Measurements from ENCODE around the gene MLH3. TPM values are rescaled to one million over a fixed set of nuclear protein-coding genes. Genes with fewer than 3 reads are reported as not detected.

Gene MLH3
- polyA plus RNA-seq, 1 of the 3 experiments (the other 2 are of a cell fraction): 3.8 TPM

DNA sequence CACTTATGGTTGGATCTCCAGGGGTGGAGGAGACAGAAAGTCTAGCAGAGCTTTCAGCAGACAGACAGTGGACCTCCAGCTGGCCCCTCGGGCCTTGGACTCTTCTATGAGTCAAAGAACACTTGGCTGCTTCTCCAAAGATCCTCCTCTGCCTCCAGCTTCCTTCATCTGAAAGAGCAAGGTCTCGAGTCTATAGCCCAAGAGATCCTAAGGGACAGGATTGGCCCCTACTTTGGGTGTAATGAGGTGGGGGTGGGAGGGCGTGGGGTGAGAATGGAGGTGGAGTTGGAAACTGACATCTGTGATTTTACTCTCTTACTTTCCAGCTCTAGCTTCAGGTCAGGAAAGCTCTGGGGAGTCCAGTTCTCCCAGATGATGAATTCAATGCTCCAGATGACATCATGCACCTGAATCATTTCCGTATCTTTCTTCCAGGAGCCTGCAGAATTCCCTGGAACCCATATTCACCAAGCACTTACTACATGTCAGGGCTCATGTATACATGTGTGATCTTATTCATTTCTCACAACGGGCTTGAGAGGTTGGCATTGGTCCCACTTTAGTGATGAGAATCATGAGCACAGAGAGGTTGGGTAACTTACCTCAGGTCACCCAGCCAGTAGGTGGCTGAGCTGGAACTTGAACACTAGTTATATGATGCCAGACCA, 85.6 kb downstream of the MLH3 start:
- Histone ChIP-seq H3K79me2 (ENCODE audit: insufficient read depth) (no peaks in the 10 kb centered on the region), H4K20me1 (ENCODE audit: insufficient read depth) (no peaks in the 10 kb centered on the region), H3K4me1 (ENCODE audit: control insufficient read depth in 1 of 2, insufficient read depth in 2 of 2, low read depth in 1 of 2, low read length in 1 of 2) (peaks cover 0 to 16% of the 10 kb centered on the region in 2 experiments; a peak in 1 of 4 replicates), H3K9me2 (no peaks in the 10 kb centered on the region), H3K27ac (ENCODE audit: low read depth in 2 of 2, low read length in 1 of 2) (peak overlapping the region in 1 of 2 experiments; percentile 53; a peak in 2 of 4 replicates), H2AFZ (ENCODE audit: low read depth) (no peak overlapping the region), H3K4me2 (0 out of 2 replicates have a peak overlapping the region, but pooled peaks have one; percentile 15), H3K36me3 (replicated peaks in 1 of 2; ENCODE audit: control insufficient read depth in 1 of 2, insufficient read depth in 2 of 2, low read length in 1 of 2) (no peaks in the 10 kb centered on the region), H3K27me3 (ENCODE audit: insufficient read depth) (no peaks in the 10 kb centered on the region), H3K4me3 (ENCODE audit: low read depth in 2 of 2, low read length in 1 of 2) (no peak overlapping the region), H3K9ac (no peak overlapping the region), H3K9me3 (no peaks in the 10 kb centered on the region), H3F3A (replicated peaks; ENCODE audit: insufficient read depth) (peaks cover 10% of the 10 kb centered on the region)
- ChIA-PET CTCF (interaction anchor here (1.0 to 1.8 kb wide), 4 partner anchors 8 to 60 kb away, joined by 3 to 8 read pairs (median 6); no protein-coding TSS in a partner anchor), POLR2A (no interaction called here)
- TF ChIP-seq RCOR1 (IDR thresholded peaks at IDR 0.05; ENCODE audit: low read length): no peak
- no peak for TF ChIP-seq YY1 (IDR thresholded peaks at IDR 0.05; ENCODE audit: low read depth)
- TF ChIP-seq, protein P1, sequence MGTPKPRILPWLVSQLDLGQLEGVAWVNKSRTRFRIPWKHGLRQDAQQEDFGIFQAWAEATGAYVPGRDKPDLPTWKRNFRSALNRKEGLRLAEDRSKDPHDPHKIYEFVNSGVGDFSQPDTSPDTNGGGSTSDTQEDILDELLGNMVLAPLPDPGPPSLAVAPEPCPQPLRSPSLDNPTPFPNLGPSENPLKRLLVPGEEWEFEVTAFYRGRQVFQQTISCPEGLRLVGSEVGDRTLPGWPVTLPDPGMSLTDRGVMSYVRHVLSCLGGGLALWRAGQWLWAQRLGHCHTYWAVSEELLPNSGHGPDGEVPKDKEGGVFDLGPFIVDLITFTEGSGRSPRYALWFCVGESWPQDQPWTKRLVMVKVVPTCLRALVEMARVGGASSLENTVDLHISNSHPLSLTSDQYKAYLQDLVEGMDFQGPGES (IDR thresholded peaks at IDR 0.05; ENCODE audit: low read depth, low read length): no peak
- TF ChIP-seq FOSL2 (IDR thresholded peaks at IDR 0.05; ENCODE audit: borderline replicate concordance, low read depth): no peak; the same call in 1 of the 2 replicates
- no peak for TF ChIP-seq RAD21 (IDR thresholded peaks at IDR 0.05; ENCODE audit: low read length)
- TF ChIP-seq, protein P2, sequence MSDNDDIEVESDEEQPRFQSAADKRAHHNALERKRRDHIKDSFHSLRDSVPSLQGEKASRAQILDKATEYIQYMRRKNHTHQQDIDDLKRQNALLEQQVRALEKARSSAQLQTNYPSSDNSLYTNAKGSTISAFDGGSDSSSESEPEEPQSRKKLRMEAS (IDR thresholded peaks at IDR 0.05; ENCODE audit: low read depth): no peak
- TF ChIP-seq GABPA (IDR thresholded peaks at IDR 0.05; ENCODE audit: low read depth): no peak
- TF ChIP-seq, protein P3, sequence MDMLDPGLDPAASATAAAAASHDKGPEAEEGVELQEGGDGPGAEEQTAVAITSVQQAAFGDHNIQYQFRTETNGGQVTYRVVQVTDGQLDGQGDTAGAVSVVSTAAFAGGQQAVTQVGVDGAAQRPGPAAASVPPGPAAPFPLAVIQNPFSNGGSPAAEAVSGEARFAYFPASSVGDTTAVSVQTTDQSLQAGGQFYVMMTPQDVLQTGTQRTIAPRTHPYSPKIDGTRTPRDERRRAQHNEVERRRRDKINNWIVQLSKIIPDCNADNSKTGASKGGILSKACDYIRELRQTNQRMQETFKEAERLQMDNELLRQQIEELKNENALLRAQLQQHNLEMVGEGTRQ (IDR thresholded peaks at IDR 0.05; ENCODE audit: borderline replicate concordance, low read depth, low read length): no peak
- no peak for TF ChIP-seq FOXJ3 (CRISPR knock-in tag; IDR thresholded peaks at IDR 0.05)
- 70% methylated on average over 5 of the region's 5 CpGs for WGBS (ENCODE audit: low lambda C conversion rate)
- DNase-seq: no peak

DNA sequence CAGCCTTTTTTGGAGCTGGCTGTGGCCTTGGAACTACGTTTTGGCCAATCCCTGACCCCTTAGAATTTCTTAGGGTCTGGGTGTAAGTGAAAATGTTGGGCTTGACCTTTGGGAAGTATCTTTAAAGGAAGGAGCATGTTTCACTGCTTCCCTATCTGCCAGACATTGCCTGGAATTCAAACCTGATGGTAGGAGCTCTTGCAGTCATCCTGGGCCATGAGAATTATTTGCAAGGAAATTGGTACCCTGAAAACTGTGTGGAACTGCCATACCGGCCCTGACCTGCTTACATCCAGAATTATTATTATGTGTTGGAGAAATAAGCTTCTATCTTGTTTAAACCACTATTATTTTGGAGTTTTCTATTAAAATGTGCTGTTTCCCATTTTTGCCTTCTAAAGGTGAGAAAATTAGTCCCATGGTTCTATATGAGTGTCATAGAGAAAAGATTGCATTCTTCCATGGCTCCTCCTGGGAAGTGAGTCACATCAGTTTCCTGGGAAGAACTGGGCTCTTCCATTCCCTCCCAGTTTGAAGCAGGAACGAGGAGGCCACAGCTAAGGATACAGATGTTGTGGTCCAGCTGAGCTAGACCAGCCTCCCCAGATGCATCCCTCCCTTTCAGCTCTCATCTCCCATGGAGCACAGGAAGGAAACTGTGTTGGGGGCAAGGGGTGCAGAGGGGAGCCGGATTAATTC, 86.3 kb downstream of the MLH3 start:
- TF ChIP-seq EZH2phosphoT487 (IDR thresholded peaks at IDR 0.05; ENCODE audit: borderline replicate concordance, low read depth) (no peak), YY1 (IDR thresholded peaks at IDR 0.05; ENCODE audit: low read depth) (no peak), MXI1 (IDR thresholded peaks at IDR 0.05; ENCODE audit: low read depth, low read length) (no peak), CHD2 (IDR thresholded peaks at IDR 0.05; ENCODE audit: low read length, partially characterized antibody) (no peak), FOSL2 (IDR thresholded peaks at IDR 0.05; ENCODE audit: borderline replicate concordance, low read depth) (no peak), FOXM1 (IDR thresholded peaks at IDR 0.05; ENCODE audit: low read depth) (no peak)
- TF ChIP-seq, protein P3 (IDR thresholded peaks at IDR 0.05; ENCODE audit: borderline replicate concordance, low read depth, low read length): no peak
- peak overlapping the region in 1 of 2 experiments; percentile 53; a peak in 2 of 4 replicates for H3K27ac ChIP-seq (ENCODE audit: low read depth in 2 of 2, low read length in 1 of 2)
- no peaks in the 10 kb centered on the region for H3K27me3 ChIP-seq (ENCODE audit: insufficient read depth)
- H2AFZ ChIP-seq (ENCODE audit: low read depth): no peak overlapping the region
- H3F3A ChIP-seq (replicated peaks; ENCODE audit: insufficient read depth): peaks cover 10% of the 10 kb centered on the region
- no peaks in the 10 kb centered on the region for H3K9me2 ChIP-seq
- ChIA-PET CTCF (interaction anchor here (0.6 to 1.8 kb wide), 7 partner anchors 9 to 104 kb away, joined by 3 to 8 read pairs (median 5); partner anchors contain the start of gene PGF), POLR2A (interaction anchor here (0.7 to 1.3 kb wide), 2 partner anchors 10 kb away, joined by 3 to 4 read pairs; partner anchors contain the start of gene PGF)
- H3K36me3 ChIP-seq (replicated peaks in 1 of 2; ENCODE audit: control insufficient read depth in 1 of 2, insufficient read depth in 2 of 2, low read length in 1 of 2): no peaks in the 10 kb centered on the region
- peaks cover 0 to 16% of the 10 kb centered on the region in 2 experiments; a peak in 1 of 4 replicates for H3K4me1 ChIP-seq (ENCODE audit: control insufficient read depth in 1 of 2, insufficient read depth in 2 of 2, low read depth in 1 of 2, low read length in 1 of 2)
- H3K9ac ChIP-seq: no peak overlapping the region
- H4K20me1 ChIP-seq (ENCODE audit: insufficient read depth): no peaks in the 10 kb centered on the region
- 0 out of 2 replicates have a peak overlapping the region, but pooled peaks have one; percentile 15 for H3K4me2 ChIP-seq
- H3K9me3 ChIP-seq: no peaks in the 10 kb centered on the region
- DNase-seq: no peak
- H3K4me3 ChIP-seq (ENCODE audit: low read depth in 2 of 2, low read length in 1 of 2): no peak overlapping the region
- 62% methylated on average over 4 of the region's 4 CpGs for WGBS (ENCODE audit: low lambda C conversion rate)
- H3K79me2 ChIP-seq (ENCODE audit: insufficient read depth): no peaks in the 10 kb centered on the region

Data from SK-N-SH (cell line).